ENCODE results near the gene ERN1.

ERN1 gene

GRCh38 chr17:64085650-64086005 is 44.3 kb downstream of the ERN1 start:
- no peak for DNase-seq (ENCODE audit: low read depth in 2 of 3, low spot score in 2 of 3)

GRCh38 chr17:64084940-64085649 is 44.8 kb downstream of the ERN1 start:
- DNase-seq (ENCODE audit: low read depth in 2 of 3, low spot score in 2 of 3) = no peak

GRCh38 chr17:64084086-64084939 is 45.6 kb downstream of the ERN1 start:
- DNase-seq (ENCODE audit: low read depth in 2 of 3, low spot score in 2 of 3) = no peak

- DNase-seq (ENCODE audit: low read depth in 2 of 3, low spot score in 2 of 3) = no peak
These were observed 46.3 kb downstream of the ERN1 start for GRCh38 chr17:64083563-64084085.

- no peak for DNase-seq (ENCODE audit: low read depth in 2 of 3, low spot score in 2 of 3)
These were observed 46.9 kb downstream of the ERN1 start for GRCh38 chr17:64083093-64083492.

- DNase-seq (ENCODE audit: low read depth in 2 of 3, low spot score in 2 of 3) = no peak
These were observed 47.8 kb downstream of the ERN1 start for GRCh38 chr17:64081802-64082799.

GRCh38 chr17:64080174-64080618 is 49.7 kb downstream of the ERN1 start:
- DNase-seq (ENCODE audit: low read depth in 2 of 3, low spot score in 2 of 3) = no peak

- DNase-seq (ENCODE audit: low read depth in 2 of 3, low spot score in 2 of 3) = no peak
These were observed 52.6 kb downstream of the ERN1 start for GRCh38 chr17:64077379-64077778.

GRCh38 chr17:64075913-64076312 is 54.0 kb downstream of the ERN1 start:
- DNase-seq (ENCODE audit: low read depth in 2 of 3, low spot score in 2 of 3) = no peak

GRCh38 chr17:64074704-64075426 is 55.1 kb downstream of the ERN1 start:
- DNase-seq (ENCODE audit: low read depth in 2 of 3, low spot score in 2 of 3) = no peak

- DNase-seq (ENCODE audit: low read depth in 2 of 3, low spot score in 2 of 3) = no peak
These were observed 55.9 kb downstream of the ERN1 start for GRCh38 chr17:64073771-64074703.

- DNase-seq (ENCODE audit: low read depth in 2 of 3, low spot score in 2 of 3) = no peak
These were observed 58.8 kb downstream of the ERN1 start for GRCh38 chr17:64071111-64071510.

GRCh38 chr17:64070213-64070612 is 59.7 kb downstream of the ERN1 start:
- DNase-seq (ENCODE audit: low read depth in 2 of 3, low spot score in 2 of 3) = no peak

- DNase-seq (ENCODE audit: low read depth in 2 of 3, low spot score in 2 of 3) = no peak
These were observed 60.8 kb downstream of the ERN1 start for GRCh38 chr17:64069143-64069542.

GRCh38 chr17:64067657-64068056 is 62.3 kb downstream of the ERN1 start:
- DNase-seq (ENCODE audit: low read depth in 2 of 3, low spot score in 2 of 3) = no peak

- no peak for DNase-seq (ENCODE audit: low read depth in 2 of 3, low spot score in 2 of 3)
These were observed 63.2 kb downstream of the ERN1 start for GRCh38 chr17:64066716-64067115.

- DNase-seq (ENCODE audit: low read depth in 2 of 3, low spot score in 2 of 3) = no peak
These were observed 64.8 kb downstream of the ERN1 start for GRCh38 chr17:64065161-64065560.

- DNase-seq (ENCODE audit: low read depth in 2 of 3, low spot score in 2 of 3) = no peak
These were observed 65.6 kb downstream of the ERN1 start for GRCh38 chr17:64064331-64064730.

GRCh38 chr17:64063766-64064224 is 66.1 kb downstream of the ERN1 start:
- DNase-seq (ENCODE audit: low read depth in 2 of 3, low spot score in 2 of 3) = no peak
